Measurements from ENCODE around the gene KLK15.
"Not testable (repeated sequence)": the region's sequence is repeated elsewhere in the genome, so short reads cannot be mapped to it uniquely, and the experiment has no call there.

The KLK15 gene

GRCh38 chr19:50794876-50795663 is 38.3 kb downstream of the KLK15 start:
- no peak for DNase-seq

- DNase-seq: no peak
These were observed 39.1 kb downstream of the KLK15 start for GRCh38 chr19:50794074-50794875.

GRCh38 chr19:50793558-50794065 is 39.8 kb downstream of the KLK15 start:
- DNase-seq: no peak

GRCh38 chr19:50792272-50793250 is 40.8 kb downstream of the KLK15 start:
- no peak for DNase-seq

- DNase-seq: no peak
These were observed 41.6 kb downstream of the KLK15 start for GRCh38 chr19:50791594-50792271.

GRCh38 chr19:50790922-50791467 is 42.4 kb downstream of the KLK15 start:
- DNase-seq: no peak

- DNase-seq: no peak
These were observed 43.0 kb downstream of the KLK15 start, which contains the start of gene ACP4 for GRCh38 chr19:50790396-50790795. Gene ACP4, plus strand, starts transcription at chr19:50790415. Its CDS starts 0 bp downstream, at chr19:50790415.

GRCh38 chr19:50785329-50785728 is 48.0 kb downstream of the KLK15 start:
- DNase-seq: no peak

- DNase-seq: no peak
These were observed 48.7 kb downstream of the KLK15 start for GRCh38 chr19:50784710-50785109.

GRCh38 chr19:50783848-50784152 is 49.6 kb downstream of the KLK15 start:
- DNase-seq: not testable (repeated sequence)

- no peak for DNase-seq
These were observed 52.5 kb downstream of the KLK15 start for GRCh38 chr19:50780753-50781435.

- no peak for DNase-seq
These were observed 53.6 kb downstream of the KLK15 start for GRCh38 chr19:50779504-50780457.

GRCh38 chr19:50778906-50779430 is 54.4 kb downstream of the KLK15 start:
- DNase-seq: no peak

GRCh38 chr19:50777830-50778303 is 55.5 kb downstream of the KLK15 start:
- no peak for DNase-seq

- DNase-seq: no peak
These were observed 56.1 kb downstream of the KLK15 start for GRCh38 chr19:50777261-50777660.

- no peak for DNase-seq
These were observed 57.2 kb downstream of the KLK15 start for GRCh38 chr19:50776131-50776530.
